Liver (tissue), 3 donors: ENCODE measurements around the gene PPP1R12C.
"Not testable (repeated sequence)": the region's sequence is repeated elsewhere in the genome, so short reads cannot be mapped to it uniquely, and the experiment has no call there.

ENCODE experiments used
- GABPA ChIP-seq, 2 donors: IDR thresholded peaks in 1 of 2; conservative IDR thresholded peaks in 1 of 2; 2 replicates each; pipeline ENCODE4 v1.6.1; 2016; ENCODE audit warnings: antibody characterized with exemption in 2 of 2, mild to moderate bottlenecking in 1 of 2, moderate library complexity in 1 of 2
- JUND ChIP-seq, 2 donors: IDR thresholded peaks; 2 replicates each; pipeline ENCODE4 v1.6.1; 2016; ENCODE audit warnings: antibody characterized with exemption in 2 of 2
- NR2F2 ChIP-seq: IDR thresholded peaks from 2 replicates; pipeline ENCODE4 v1.6.1; 2016; ENCODE audit warnings: antibody characterized with exemption
- RAD21 ChIP-seq, 2 donors: IDR thresholded peaks; 2 replicates each; pipeline ENCODE4 v1.6.1; 2016; ENCODE audit warnings: antibody characterized with exemption in 2 of 2, mild to moderate bottlenecking in 2 of 2
- RXRA ChIP-seq, 2 donors: IDR thresholded peaks; 2 replicates each; pipeline ENCODE4 v1.6.1; 2017 to 2018; ENCODE audit warnings: antibody characterized with exemption in 2 of 2, mild to moderate bottlenecking in 1 of 2
- SP1 ChIP-seq: IDR thresholded peaks from 2 replicates; pipeline ENCODE4 v1.6.1; 2018; ENCODE audit warnings: antibody characterized with exemption, mild to moderate bottlenecking
- TAF1 ChIP-seq: conservative IDR thresholded peaks from 2 replicates; pipeline ENCODE4 v1.6.1; 2016; ENCODE audit warnings: antibody characterized with exemption, mild to moderate bottlenecking
- YY1 ChIP-seq: IDR thresholded peaks from 2 replicates; pipeline ENCODE4 v1.6.1; 2016; ENCODE audit warnings: antibody characterized with exemption, mild to moderate bottlenecking
- TF ChIP-seq, protein P1 (sequence below): fragments of 150-350 bp; IDR thresholded peaks from 2 replicates; pipeline ENCODE4 v1.5.1; 2017; ENCODE audit warnings: improper control_type of control experiment, low read depth, low read length; ENCODE audit not compliant: missing input control
- TF ChIP-seq, protein P2 (sequence below): IDR thresholded peaks from 2 replicates; pipeline ENCODE4 v1.6.1; 2016; ENCODE audit warnings: antibody characterized with exemption
- TF ChIP-seq, protein P3 (sequence below): IDR thresholded peaks from 2 replicates; pipeline ENCODE4 v1.6.1; 2016; ENCODE audit warnings: antibody characterized with exemption, mild to moderate bottlenecking
- donor health status: healthy.
- donor health status: healthy.

DNA sequence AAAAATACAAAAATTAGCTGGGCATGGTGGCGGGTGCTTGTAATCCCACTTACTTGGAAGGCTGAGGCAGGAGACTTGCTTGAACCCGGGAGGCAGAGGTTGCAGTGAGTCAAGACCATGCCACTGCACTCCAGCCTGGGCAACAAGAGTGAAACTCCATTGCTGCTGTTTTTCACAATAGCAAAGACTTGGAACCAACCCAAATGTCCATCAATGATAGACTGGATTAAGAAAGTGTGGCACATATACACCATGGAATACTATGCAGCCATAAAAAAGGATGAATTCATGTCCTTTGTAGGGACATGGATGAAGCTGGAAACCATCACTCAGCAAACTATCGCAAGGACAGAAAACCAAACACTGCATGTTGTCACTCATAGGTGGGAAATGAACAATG, 10.2 kb downstream of the PPP1R12C start:
- TF ChIP-seq, protein P1, sequence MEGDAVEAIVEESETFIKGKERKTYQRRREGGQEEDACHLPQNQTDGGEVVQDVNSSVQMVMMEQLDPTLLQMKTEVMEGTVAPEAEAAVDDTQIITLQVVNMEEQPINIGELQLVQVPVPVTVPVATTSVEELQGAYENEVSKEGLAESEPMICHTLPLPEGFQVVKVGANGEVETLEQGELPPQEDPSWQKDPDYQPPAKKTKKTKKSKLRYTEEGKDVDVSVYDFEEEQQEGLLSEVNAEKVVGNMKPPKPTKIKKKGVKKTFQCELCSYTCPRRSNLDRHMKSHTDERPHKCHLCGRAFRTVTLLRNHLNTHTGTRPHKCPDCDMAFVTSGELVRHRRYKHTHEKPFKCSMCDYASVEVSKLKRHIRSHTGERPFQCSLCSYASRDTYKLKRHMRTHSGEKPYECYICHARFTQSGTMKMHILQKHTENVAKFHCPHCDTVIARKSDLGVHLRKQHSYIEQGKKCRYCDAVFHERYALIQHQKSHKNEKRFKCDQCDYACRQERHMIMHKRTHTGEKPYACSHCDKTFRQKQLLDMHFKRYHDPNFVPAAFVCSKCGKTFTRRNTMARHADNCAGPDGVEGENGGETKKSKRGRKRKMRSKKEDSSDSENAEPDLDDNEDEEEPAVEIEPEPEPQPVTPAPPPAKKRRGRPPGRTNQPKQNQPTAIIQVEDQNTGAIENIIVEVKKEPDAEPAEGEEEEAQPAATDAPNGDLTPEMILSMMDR, result not testable (repeated sequence)
- TF ChIP-seq, protein P2, sequence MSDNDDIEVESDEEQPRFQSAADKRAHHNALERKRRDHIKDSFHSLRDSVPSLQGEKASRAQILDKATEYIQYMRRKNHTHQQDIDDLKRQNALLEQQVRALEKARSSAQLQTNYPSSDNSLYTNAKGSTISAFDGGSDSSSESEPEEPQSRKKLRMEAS, result not testable (repeated sequence)
- not testable (repeated sequence) for TF ChIP-seq SP1; YY1; NR2F2; TAF1; RXRA (IDR thresholded peaks at IDR 0.05); JUND (IDR thresholded peaks at IDR 0.05); GABPA (IDR thresholded peaks at IDR 0.05 in 1 of 2, conservative IDR thresholded peaks at IDR 0.05 in 1 of 2); RAD21 (IDR thresholded peaks at IDR 0.05)
- TF ChIP-seq, protein P3, sequence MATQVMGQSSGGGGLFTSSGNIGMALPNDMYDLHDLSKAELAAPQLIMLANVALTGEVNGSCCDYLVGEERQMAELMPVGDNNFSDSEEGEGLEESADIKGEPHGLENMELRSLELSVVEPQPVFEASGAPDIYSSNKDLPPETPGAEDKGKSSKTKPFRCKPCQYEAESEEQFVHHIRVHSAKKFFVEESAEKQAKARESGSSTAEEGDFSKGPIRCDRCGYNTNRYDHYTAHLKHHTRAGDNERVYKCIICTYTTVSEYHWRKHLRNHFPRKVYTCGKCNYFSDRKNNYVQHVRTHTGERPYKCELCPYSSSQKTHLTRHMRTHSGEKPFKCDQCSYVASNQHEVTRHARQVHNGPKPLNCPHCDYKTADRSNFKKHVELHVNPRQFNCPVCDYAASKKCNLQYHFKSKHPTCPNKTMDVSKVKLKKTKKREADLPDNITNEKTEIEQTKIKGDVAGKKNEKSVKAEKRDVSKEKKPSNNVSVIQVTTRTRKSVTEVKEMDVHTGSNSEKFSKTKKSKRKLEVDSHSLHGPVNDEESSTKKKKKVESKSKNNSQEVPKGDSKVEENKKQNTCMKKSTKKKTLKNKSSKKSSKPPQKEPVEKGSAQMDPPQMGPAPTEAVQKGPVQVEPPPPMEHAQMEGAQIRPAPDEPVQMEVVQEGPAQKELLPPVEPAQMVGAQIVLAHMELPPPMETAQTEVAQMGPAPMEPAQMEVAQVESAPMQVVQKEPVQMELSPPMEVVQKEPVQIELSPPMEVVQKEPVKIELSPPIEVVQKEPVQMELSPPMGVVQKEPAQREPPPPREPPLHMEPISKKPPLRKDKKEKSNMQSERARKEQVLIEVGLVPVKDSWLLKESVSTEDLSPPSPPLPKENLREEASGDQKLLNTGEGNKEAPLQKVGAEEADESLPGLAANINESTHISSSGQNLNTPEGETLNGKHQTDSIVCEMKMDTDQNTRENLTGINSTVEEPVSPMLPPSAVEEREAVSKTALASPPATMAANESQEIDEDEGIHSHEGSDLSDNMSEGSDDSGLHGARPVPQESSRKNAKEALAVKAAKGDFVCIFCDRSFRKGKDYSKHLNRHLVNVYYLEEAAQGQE, result not testable (repeated sequence)
